GM18520 (cell line): ENCODE measurements around the gene ABLIM2.

Experiments used
- ATAC-seq: cut with Tn5 transposase; IDR thresholded peaks from one replicate; pipeline ENCODE4 v1.9.1; 2021; ENCODE audit not compliant: unreplicated experiment

ABLIM2 gene

DNA sequence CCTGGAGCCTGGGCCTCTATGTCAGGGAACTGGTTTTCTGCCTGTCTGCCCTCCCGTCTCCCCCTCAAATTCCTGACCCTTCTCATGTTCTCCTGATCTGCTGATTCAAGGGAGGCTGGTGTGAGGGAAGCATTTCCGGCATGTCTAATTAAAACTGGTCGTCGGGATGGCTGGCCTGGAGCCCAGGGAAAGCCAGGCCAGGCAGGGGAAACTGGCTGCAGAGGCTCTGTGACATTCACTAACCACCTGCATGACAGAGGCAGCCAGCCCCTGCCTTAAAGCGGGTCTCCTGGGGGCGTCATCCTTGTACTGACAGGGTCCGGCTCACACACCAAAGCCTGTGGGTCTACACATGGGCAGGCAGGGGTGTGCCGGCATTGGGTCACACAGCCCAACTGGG is 35.2 kb downstream of the ABLIM2 start:
- no peak for ATAC-seq

DNA sequence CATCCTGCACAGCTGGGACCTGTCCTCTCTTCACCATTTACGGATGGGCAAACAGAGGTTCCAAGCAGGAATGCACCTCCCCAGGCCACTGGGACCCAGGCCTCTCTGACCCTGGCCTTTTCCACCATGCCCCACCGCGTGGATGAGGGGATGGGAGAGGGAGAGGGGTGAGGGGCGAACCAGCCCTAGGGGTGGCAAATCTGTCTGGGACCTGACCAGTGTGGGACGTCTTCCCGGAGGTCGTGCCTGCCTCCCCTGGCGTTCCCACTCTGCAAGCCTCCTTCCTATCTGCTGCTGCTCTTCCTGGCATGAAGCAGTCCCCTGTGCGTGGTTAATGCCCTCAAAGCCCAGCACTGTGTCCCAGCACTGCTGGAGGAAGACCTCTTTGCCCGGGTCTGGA is 35.9 kb downstream of the ABLIM2 start:
- ATAC-seq: no peak

DNA sequence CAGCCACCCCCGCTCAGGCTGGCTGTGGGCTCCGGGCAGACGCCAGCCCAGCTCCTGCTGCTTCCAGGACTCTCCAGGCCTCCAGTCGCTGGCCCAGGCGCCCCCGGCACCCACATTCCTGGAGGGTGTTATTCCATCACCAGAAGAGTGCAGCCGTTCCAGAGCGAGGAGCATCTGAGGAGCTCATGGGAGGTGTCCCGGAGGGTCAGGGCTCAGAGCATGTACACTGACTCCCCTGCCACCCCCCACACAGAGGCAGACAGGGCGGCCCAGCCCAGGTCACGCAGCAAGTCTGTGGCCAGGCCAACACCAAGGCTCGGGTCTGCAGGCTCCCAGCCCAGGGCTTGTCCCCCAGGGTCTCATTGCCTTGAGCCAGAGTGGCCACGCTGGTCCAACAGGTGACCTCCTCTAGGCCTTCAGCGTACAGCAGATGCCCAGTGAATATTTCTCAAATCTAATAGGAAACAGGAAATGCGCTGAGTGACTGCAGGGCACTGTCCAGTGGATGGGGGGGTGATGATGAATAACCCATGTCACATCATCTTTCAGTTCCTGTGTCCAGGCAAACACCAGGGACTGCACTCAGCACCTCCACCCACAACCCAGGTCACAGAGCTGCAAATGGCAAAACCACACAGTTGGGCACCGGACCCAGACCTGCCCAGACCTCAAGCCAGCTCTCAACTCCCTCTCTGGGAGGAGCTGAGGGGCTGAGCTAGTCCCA is 37.2 kb downstream of the ABLIM2 start:
- no peak for ATAC-seq

DNA sequence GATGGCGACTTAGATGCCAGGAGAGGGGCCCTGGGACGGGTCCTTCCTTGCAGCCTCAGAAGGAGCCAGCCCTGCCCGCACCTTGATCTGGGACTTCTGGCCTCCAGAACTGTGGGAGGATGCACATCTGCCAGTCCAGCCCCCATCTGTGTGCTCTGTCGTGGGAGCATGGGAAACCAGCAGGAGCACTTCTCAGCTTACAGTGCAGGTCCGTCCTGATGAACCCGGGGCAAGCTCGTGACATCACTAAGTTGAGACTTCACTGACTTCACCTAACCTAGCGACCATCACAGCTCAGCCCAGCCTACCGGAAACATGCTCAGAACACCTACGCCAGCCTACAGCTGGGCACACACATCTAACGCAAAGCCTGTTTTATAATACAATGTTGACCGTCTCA is 38.1 kb downstream of the ABLIM2 start:
- ATAC-seq: no peak

DNA sequence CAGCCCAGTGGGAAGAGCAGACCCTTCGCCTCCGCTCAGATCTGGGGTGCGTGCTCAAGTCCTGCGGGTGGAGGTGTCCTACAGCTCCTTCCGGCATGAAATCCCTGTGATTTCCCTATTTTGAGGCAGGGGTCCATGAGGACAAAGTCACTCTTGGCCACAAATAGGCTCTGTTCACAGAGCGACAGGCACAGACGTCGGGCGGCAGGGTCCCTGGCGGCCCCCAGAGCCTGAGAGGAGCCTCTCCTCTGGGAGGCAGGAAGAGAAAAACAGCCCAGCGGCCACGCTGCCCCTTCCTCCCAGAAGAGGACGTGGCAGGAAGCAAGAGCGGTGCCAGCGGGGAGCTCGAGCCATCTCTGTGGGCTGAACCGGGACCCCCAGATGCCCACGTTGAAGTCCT is 38.7 kb downstream of the ABLIM2 start:
- ATAC-seq: no peak

DNA sequence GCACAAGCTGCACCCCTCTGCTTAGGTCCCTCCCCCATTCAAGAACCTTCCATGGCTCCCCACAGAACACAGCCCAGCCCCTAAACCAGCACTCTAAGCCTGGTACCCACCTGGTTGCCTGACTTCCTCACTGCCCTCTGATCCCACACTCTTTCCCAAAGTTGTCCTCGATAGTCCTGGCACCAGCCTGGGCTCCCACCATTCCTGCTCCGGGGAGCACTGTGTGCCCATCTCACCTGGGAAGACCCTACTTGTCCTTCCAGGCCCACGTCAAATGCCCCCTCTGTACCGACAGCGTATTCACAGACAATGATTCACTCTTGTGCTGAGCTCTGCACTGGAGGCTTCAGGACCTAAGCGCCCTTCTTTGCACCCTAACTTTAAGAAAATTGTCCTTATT is 40.1 kb downstream of the ABLIM2 start:
- no peak for ATAC-seq

DNA sequence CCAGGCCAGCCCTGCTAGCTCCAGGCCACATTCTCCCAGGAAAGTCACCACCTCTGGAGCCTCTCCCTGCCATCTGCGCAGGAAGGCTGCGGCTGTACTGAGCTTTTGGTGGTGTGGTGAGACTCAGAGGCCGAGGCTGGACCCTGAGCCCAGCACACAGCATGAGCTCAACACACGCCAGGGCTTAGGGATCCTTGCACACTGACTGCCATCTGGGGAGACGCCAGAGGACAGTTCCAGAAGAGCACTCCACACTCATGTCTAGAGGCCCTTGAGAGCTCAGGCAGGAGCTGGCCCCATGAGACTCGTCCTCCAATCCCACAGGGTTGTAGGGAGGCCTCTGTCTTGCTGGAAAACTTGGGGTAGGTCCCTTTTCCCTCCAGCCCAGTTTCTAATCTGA is 40.6 kb downstream of the ABLIM2 start:
- no peak for ATAC-seq

DNA sequence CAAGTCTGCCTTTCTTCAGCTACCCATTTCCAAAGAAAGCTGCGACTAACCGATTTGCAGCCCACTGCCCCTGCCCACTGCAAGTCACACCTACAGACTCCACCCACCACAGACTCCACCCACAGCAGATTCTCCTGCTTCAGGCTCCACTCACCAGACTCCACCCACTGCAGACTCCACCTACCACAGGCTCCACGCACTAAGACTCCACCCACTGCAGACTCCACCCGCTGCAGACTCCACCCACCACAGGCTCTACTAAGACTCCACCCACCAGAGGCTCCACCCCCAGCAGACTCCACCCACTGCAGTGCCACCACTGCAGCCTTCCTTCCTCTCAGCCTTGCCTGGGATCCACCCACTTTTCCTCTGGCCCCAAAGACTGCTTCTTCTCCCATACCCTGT is 41.3 kb downstream of the ABLIM2 start:
- ATAC-seq: no peak

DNA sequence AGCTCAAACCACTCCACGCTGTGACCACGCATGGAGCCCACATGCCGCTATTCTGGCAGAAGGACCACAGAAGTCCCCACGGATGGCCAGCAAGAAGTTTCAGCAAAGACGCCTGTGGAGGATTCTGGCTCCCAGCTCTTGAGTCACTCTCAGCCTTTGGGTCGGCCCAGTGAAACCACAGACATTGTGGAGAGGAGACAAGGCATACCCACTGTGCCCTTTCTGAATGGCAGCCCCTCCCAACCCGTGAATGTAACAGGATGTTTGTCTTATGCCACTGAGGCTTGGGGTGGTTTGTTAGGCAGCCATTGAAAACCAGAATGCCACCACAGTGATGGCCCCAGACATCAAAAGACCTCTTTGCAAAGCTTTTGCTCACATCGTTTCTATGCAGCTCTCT is 42.7 kb downstream of the ABLIM2 start:
- ATAC-seq: no peak

DNA sequence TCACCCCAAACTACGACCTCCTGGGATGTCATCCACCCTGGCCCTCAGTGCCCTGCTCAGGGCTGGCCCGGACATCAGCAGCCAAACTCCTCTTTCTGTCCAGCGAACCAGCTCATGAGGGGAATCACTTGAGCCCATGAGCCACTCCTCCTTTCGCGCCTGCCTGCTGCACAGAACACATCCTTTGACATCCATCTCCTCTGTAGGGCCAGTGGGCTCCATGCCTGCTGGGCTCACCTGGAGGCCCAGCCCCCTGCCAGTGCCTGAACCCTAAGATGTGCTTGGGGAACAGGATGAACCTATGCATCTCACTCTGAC is 43.5 kb downstream of the ABLIM2 start:
- ATAC-seq: no peak

DNA sequence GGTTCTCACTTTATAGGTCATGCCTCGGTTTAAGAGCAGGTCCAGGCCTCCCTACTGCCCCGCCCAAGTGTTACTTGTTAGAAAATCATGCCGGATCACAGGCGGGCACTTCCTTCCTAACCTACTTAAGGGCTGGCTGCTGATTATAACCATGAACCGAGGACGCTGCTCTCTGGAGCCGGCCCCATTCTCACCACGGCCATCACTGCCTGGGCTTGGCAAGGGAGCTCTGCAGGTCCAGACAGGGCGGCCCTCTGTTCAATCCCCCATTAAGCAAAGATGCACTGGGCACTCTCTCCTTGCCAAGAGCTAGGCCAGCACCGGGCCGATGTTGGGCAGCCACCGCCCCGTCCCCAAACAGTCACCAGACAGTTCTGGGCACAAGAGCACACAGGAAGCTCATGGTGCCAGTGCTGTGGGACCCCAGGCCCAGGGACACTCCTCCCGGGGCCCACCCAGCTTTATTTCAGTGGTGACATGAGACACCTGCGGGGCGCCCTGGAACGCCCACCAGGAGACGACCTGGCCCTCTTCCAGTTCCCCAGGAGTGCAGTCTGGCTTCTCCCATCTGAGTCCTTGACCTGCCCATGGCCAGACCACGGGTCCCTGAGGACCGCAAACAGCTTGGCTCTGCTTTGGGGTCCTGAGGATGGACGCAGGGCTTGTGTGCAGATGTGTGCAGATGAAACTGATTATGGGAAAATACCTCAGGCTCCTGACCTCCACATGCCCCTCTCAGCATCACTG is 44.0 kb downstream of the ABLIM2 start:
- no peak for ATAC-seq

DNA sequence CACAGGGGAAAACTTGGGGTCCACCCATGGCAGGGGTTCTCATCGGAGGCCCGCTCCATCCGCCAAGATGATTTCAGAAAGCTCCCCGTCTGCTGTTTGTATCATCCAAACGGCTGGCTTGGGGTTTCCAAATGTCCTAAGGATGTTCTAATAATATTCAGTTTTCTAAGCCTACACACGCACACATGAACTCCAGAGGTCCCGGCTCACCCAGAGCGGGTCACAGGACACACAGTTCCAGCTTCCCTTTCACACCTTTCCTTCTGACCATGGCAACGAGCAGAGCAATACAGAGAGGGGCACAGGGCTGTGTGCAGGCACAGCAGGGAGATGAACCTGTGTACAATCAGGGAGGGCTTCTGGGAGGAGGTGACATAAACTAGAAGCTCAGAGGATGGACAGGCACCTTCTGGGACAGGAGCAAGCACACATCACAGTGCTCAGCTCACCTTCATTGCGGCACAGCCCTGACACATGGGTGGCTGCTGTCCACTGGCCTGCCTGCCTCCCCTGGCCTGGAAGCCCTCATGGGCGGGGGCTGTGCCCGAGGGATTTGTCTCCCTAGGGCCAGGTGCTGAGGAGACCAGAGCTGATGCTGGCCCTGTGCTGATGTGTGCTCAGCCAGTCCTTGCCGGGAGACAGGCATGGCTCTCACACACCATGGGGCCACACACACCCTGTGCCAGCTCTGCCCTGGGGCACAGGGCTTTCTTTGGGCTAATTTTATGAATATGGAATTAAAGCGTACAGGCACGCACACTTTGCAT is 44.8 kb downstream of the ABLIM2 start:
- no peak for ATAC-seq

DNA sequence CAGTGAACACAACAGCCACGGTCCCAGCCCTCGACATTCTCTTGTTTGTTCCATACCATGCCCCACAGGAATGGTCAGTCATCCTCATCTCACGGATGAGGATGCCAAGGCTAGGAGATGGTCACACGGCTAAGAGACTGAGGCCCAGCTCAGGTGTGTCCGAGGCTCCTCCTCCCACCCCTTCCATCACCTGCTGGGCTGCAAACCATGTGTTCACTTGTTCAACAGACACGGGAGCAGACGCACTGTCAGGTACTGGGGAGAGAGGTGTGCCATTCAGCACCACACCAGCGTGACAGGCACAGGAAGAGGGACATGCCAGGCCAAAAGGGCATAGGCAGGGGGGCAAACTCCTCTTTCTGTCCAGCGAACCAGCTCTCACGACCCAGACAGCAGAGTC is 45.9 kb downstream of the ABLIM2 start:
- no peak for ATAC-seq

DNA sequence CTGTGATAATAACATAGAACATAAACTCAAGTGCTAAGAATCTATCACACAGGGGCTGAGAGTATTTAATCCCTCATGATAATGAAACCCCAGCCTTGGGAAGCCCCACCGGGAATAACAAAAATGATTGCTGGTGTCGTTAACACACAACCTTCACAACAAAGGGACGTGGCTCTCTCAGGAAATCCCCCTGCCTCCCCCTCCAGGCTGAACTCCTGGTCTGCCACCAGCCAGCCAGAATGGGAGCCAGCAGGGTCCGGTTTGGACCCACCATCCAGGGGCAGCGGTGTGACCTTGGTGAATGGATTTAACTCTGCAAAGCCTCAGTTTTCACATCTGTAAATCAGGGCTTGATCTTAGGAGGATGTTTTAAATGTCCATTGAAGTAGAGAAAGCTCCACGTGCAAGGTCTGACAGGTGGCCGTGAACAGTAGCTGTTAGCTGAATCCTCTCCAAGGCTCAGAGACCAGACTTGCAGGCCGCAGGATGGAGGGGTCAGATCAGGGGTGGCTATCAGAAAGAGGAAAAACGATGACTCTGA is 46.5 kb downstream of the ABLIM2 start:
- ATAC-seq: no peak

DNA sequence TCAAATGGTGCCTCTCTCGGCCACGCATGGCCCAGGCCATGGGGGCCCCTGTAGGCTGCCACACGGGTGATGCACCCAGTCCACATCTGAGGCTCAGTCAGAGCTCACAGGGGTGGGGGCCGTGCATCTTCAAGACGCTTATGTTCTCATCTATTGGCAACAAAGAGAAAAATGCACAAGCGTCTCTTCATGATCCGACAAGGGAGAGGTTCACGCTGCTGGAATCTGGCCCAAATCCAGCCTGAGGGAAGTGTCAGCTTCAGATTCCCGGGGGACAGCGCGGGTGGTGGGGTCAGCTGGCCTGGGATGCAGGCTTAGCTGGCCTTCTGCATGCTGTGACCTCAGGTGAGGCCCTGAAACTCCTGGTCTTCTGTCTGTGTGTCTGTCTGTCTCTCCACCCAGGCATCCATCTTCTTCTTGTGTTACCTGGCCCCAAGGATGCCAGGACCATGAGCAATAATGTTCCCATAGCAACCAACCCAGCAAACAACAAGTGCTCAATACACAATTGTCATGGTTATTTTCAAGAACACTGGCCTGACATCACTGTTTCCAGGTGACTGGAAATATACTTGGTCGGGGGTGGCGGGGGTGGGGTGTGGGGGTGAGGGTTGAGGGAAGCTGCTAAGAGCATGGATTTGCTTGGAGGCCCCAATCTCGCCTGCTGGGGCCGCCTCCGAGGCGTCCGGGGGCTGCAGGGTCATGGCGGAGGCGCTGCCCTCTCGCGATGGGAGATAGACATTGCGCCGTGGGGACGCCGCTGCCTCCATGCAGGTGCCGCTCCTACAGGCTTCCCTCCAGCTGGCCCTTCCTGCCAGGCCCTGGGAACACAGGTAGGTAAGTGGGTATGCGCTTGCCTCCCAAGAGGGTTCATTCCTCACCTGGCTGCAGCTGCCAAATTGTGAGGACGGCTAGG is 48.3 kb downstream of the ABLIM2 start:
- ATAC-seq: no peak

DNA sequence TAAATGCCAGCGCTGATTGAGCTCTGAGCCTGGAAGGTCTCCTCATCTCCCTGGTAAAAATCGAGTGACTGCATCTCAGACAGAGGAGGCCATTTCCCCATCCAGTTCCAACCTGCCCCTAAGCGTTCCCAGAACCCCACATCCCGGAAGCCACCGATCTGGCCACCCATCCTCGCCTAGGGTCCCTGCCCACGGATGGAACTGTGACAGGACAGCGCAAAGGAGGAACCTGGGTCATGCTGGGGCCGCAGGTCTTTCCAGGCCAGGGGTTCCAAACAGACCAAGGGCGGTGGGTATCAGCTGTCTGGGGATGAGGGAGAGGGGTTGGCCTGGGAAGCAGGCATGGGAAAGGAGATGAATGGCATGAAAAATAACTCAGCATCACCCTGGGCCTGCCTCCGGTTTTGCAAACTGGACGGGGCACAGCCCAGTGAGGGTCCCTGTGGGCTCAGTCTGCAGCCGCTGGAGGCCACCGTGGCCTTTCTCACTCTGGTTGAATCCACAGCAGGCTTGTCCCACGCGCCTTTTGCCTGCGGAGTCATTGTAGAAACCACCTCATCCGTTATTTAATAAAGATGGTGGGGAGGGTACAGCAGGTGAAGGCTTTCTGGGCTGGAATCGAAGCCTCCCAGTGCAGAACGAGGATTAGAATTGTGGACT is 49.1 kb downstream of the ABLIM2 start:
- ATAC-seq: no peak

DNA sequence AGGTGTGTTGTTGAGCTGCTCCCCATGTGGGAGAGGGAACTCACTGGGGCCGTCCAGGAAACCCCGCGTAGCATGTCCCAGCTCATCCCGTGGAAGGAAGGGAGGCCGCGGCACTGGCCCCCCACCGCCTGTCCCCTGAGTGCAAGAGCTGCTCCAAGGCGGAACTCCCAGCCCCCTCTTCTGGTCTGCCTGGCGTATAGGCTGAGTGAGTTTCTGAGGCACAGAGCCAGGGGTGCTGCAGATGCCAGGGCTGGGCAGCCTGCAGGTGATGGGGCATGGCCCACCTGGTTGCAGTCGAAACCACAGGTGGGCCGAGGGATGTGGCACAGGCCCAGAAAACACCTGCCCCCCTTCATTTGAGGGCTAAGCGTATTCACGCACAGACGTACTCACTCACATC is 49.6 kb downstream of the ABLIM2 start:
- ATAC-seq: no peak

DNA sequence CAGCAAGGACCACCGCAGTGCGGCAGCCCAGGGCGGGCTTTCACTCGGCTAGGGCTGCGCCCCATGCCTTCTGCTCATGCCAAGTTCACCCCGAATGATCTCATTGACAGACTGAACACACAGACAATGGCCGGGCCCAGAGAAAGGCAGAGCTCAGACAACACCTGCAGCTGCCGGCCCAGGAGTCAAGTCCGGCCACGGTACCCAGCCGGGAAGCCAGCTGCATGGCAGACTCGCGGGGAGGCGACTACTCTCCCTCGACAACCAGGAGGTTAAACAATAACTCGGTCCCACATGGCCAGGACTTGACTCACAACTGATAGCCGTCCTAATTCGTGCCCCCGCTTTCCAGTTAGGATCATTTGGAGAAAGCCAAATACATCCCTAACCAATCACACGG is 50.4 kb downstream of the ABLIM2 start:
- ATAC-seq: no peak

DNA sequence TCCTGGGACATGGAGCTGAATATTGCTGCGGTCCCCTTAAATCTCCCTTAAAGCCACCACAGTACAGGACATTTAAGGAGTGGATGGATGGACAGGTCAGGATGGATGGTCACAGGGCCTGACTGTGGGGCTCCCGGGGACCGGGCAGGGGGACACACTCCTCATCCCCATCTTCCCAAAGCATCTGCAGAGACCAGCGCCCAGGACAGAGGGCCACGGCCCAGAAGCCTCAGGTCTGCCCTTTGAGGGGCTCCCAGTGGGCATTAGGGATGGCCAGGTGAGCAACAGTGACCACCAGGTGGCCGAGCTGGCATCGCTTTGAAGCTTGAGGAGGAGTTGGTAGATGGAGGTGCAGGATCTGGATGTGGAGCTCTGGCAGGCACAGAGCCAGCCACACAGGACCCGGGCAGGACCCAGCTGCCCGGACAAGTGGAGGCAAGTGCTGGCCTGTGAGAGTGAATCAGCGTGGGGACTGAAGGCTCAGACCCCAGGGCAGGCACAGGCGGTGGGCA is 51.4 kb downstream of the ABLIM2 start:
- ATAC-seq: no peak

DNA sequence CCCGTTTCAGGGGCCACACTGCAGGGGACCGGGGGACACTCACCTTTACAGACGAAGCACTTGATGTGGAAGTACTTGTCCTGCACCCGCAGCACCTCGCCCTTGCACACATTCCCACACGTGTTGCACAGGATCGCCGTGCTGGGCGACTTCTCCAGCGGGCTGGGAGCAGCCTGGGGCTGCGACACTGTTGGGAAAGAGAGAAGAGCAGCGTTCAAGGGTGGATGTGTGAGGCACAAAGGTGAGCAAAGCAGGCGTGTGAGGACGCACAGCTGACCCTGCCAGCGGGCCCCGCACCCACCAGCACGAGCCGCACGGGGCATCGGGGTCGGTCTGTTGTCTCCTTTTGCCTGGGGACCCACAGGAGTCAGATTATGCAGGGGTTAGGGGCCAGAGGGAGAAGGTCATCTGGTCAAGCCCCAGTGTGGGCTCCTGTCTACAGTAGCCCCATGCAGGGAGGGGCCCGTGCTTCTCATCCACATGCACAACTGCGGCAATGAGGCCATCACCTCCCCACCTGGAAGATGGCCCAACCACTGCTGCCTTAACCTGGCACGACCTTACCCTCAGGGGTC is 52.1 kb downstream of the ABLIM2 start:
- no peak for ATAC-seq
